ENCODE data around the gene CFAP92.

The CFAP92 gene

GRCh38 chr3:128906031-128906803, 87.7 kb downstream of the CFAP92 start:
- H3K27me3 ChIP-seq (replicated peaks; ENCODE audit: insufficient read depth, low read length) = no peaks in the 10 kb centered on the region
- TF ChIP-seq EZH2phosphoT487 (IDR thresholded peaks at IDR 0.05; ENCODE audit: low read length) (no peak), EZH2 (optimal IDR thresholded peaks at IDR 0.05; ENCODE audit: low read depth, low read length) (no peak), CTCF (IDR thresholded peaks at IDR 0.05; ENCODE audit: low read length) (no peak)
- no peaks in the 10 kb centered on the region for H3K9me3 ChIP-seq (replicated peaks; ENCODE audit: insufficient read depth, low read length)
- H3K4me2 ChIP-seq (ENCODE audit: low read depth, low read length) = no peak overlapping the region
- H3F3A ChIP-seq (ENCODE audit: insufficient read depth, low read length) = no peaks in the 10 kb centered on the region
- H3K79me2 ChIP-seq (ENCODE audit: low read length) = no peaks in the 10 kb centered on the region
- no peak overlapping the region for H3K9ac ChIP-seq (ENCODE audit: low read length)
- H3K4me1 ChIP-seq (ENCODE audit: low read length) = no peaks in the 10 kb centered on the region
- H3K36me3 ChIP-seq (replicated peaks; ENCODE audit: insufficient read depth, low read length) = peaks cover 3% of the 10 kb centered on the region; the same call in 1 of the 2 replicates
- no peak for DNase-seq
- H3K4me3 ChIP-seq (ENCODE audit: low read length) = no peak overlapping the region
- H3K27ac ChIP-seq (ENCODE audit: low read length) = no peak overlapping the region
- no peaks in the 10 kb centered on the region for H3K9me2 ChIP-seq (replicated peaks; ENCODE audit: insufficient read depth, low read length)
- H2AFZ ChIP-seq (ENCODE audit: low read length) = no peak overlapping the region
- H4K20me1 ChIP-seq (ENCODE audit: insufficient read depth, low read length) = no peaks in the 10 kb centered on the region

- DNase-seq = no peak
- H3K4me3 ChIP-seq (ENCODE audit: low read length) = no peak overlapping the region
- no peaks in the 10 kb centered on the region for H4K20me1 ChIP-seq (ENCODE audit: insufficient read depth, low read length)
- H3K4me2 ChIP-seq (ENCODE audit: low read depth, low read length) = no peak overlapping the region
- H3K27me3 ChIP-seq (replicated peaks; ENCODE audit: insufficient read depth, low read length) = no peaks in the 10 kb centered on the region
- no peak overlapping the region for H3K27ac ChIP-seq (ENCODE audit: low read length)
- no peaks in the 10 kb centered on the region for H3F3A ChIP-seq (ENCODE audit: insufficient read depth, low read length)
- H3K9me2 ChIP-seq (replicated peaks; ENCODE audit: insufficient read depth, low read length) = no peaks in the 10 kb centered on the region
- H2AFZ ChIP-seq (ENCODE audit: low read length) = no peak overlapping the region
- H3K36me3 ChIP-seq (replicated peaks; ENCODE audit: insufficient read depth, low read length) = peaks cover 3% of the 10 kb centered on the region; the same call in 1 of the 2 replicates
- TF ChIP-seq EZH2phosphoT487 (IDR thresholded peaks at IDR 0.05; ENCODE audit: low read length) (no peak), CTCF (IDR thresholded peaks at IDR 0.05; ENCODE audit: low read length) (no peak), EZH2 (optimal IDR thresholded peaks at IDR 0.05; ENCODE audit: low read depth, low read length) (no peak)
- H3K9ac ChIP-seq (ENCODE audit: low read length) = no peak overlapping the region
- no peaks in the 10 kb centered on the region for H3K4me1 ChIP-seq (ENCODE audit: low read length)
- no peaks in the 10 kb centered on the region for H3K79me2 ChIP-seq (ENCODE audit: low read length)
- no peaks in the 10 kb centered on the region for H3K9me3 ChIP-seq (replicated peaks; ENCODE audit: insufficient read depth, low read length)
Observed at GRCh38 chr3:128903501-128903900, 90.4 kb downstream of the CFAP92 start.

- no peaks in the 10 kb centered on the region for H3K27me3 ChIP-seq (replicated peaks; ENCODE audit: insufficient read depth, low read length)
- no peak overlapping the region for H2AFZ ChIP-seq (ENCODE audit: low read length)
- H3K9me3 ChIP-seq (replicated peaks; ENCODE audit: insufficient read depth, low read length) = no peaks in the 10 kb centered on the region
- H3K79me2 ChIP-seq (ENCODE audit: low read length) = no peaks in the 10 kb centered on the region
- no peaks in the 10 kb centered on the region for H3K9me2 ChIP-seq (replicated peaks; ENCODE audit: insufficient read depth, low read length)
- no peak overlapping the region for H3K4me2 ChIP-seq (ENCODE audit: low read depth, low read length)
- peaks cover 3% of the 10 kb centered on the region; the same call in 1 of the 2 replicates for H3K36me3 ChIP-seq (replicated peaks; ENCODE audit: insufficient read depth, low read length)
- H3K4me1 ChIP-seq (ENCODE audit: low read length) = no peaks in the 10 kb centered on the region
- TF ChIP-seq EZH2 (optimal IDR thresholded peaks at IDR 0.05; ENCODE audit: low read depth, low read length) (no peak), CTCF (IDR thresholded peaks at IDR 0.05; ENCODE audit: low read length) (no peak), EZH2phosphoT487 (IDR thresholded peaks at IDR 0.05; ENCODE audit: low read length) (no peak)
- H3K4me3 ChIP-seq (ENCODE audit: low read length) = no peak overlapping the region
- H3F3A ChIP-seq (ENCODE audit: insufficient read depth, low read length) = no peaks in the 10 kb centered on the region
- no peak overlapping the region for H3K27ac ChIP-seq (ENCODE audit: low read length)
- no peak overlapping the region for H3K9ac ChIP-seq (ENCODE audit: low read length)
- no peaks in the 10 kb centered on the region for H4K20me1 ChIP-seq (ENCODE audit: insufficient read depth, low read length)
- DNase-seq = no peak
Observed at GRCh38 chr3:128902426-128902825, 91.5 kb downstream of the CFAP92 start.

Data from MM.1S (cell line).